H1 (cell line): ENCODE measurements around the gene TMEM145. TPM values are rescaled to one million over a fixed set of nuclear protein-coding genes. Genes with fewer than 3 reads are reported as not detected.

Experiments
- CTCF ChIA-PET: fragments of 300-600 bp; sonication (Branson Sonifier 250); formaldehyde crosslinking; loops from one replicate; lab custom pipeline; 2021; ENCODE audit not compliant: partially characterized antibody; lab: Charles Lee
- POLR2A ChIA-PET: fragments of 300-600 bp; sonication (Branson Sonifier 250); formaldehyde crosslinking; loops from one replicate; lab custom pipeline; 2021; ENCODE audit warnings: inconsistent platforms; ENCODE audit not compliant: partially characterized antibody; lab: Charles Lee
- DNase-seq, 2 experiments: peaks; one replicate each; pipeline versions ENCODE4 v3.0.0 to v3.0.0-alpha.2; 2010 to 2022; ENCODE audit warnings: low spot score in 2 of 2, low read depth in 1 of 2, mixed read lengths in 1 of 2
- FAIRE-seq: peaks from 2 replicates; lab custom pipeline; 2011; peaks lifted over from hg19 to GRCh38; lab: Jason Lieb, UNC
- H2AFZ ChIP-seq: 2 replicates; pipeline ENCODE4 v1.8.1; 2012; ENCODE audit warnings: low read length, inconsistent platforms
- H2AK5ac ChIP-seq: 2 replicates; pipeline ENCODE4 v1.6.1; 2013; ENCODE audit warnings: low read depth, low read length
- H2BK120ac ChIP-seq: replicated peaks from 2 replicates; pipeline ENCODE3; 2013; ENCODE audit warnings: low read depth, low read length, inconsistent platforms
- H2BK12ac ChIP-seq: 2 replicates; pipeline ENCODE4 v1.6.1; 2013; ENCODE audit warnings: low read depth, low read length
- H2BK15ac ChIP-seq: 2 replicates; pipeline ENCODE4 v1.6.1; 2013; ENCODE audit warnings: low read length
- H2BK20ac ChIP-seq: 2 replicates; pipeline ENCODE4 v1.6.1; 2013; ENCODE audit warnings: low read length
- H2BK5ac ChIP-seq: 2 replicates; pipeline ENCODE4 v1.6.1; 2013; ENCODE audit warnings: low read depth, low read length
- H3K14ac ChIP-seq: 2 replicates; pipeline ENCODE4 v1.6.1; 2013; ENCODE audit warnings: inconsistent platforms; ENCODE audit not compliant: insufficient read length
- H3K18ac ChIP-seq: 2 replicates; pipeline ENCODE4 v1.6.1; 2013; ENCODE audit warnings: low read length; ENCODE audit errors: extremely low read depth
- H3K23ac ChIP-seq: 2 replicates; pipeline ENCODE4 v1.6.1; 2013; ENCODE audit warnings: inconsistent platforms; ENCODE audit not compliant: insufficient read length
- H3K23me2 ChIP-seq: 2 replicates; pipeline ENCODE4 v1.6.1; 2013; ENCODE audit warnings: low read depth, low read length
- H3K27ac ChIP-seq: 2 replicates; pipeline ENCODE4 v1.6.1; 2011; ENCODE audit warnings: low read depth, low read length, inconsistent platforms
- H3K27me3 ChIP-seq, 4 experiments: replicated peaks in 1 of 4; 1 replicate in 1 of 4; 2 replicates in 3 of 4; pipeline versions ENCODE4 v1.6.1 to v1.8.1; 2011 to 2013; ENCODE audit warnings: low read length in 3 of 4, mild to moderate bottlenecking in 3 of 4, inconsistent platforms in 2 of 4, mixed read lengths in 2 of 4, moderate library complexity in 1 of 4; ENCODE audit not compliant: control insufficient read depth in 3 of 4, insufficient read depth in 3 of 4; ENCODE audit errors: extremely low read depth in 1 of 4
- H3K36me3 ChIP-seq, 4 experiments: 2 replicates each; pipeline versions ENCODE4 v1.6.1 to v1.8.1; 2011 to 2013; ENCODE audit warnings: mild to moderate bottlenecking in 4 of 4, low read length in 3 of 4, moderate library complexity in 2 of 4, control low read depth in 1 of 4, inconsistent platforms in 1 of 4; ENCODE audit not compliant: insufficient read depth in 4 of 4, control insufficient read depth in 2 of 4
- H3K4ac ChIP-seq: replicated peaks from 2 replicates; pipeline ENCODE3; 2013; ENCODE audit warnings: low read length, low read depth, mixed read lengths, inconsistent platforms; ENCODE audit not compliant: insufficient read length
- H3K4me1 ChIP-seq, 4 experiments: replicated peaks in 1 of 4; 1 replicate in 1 of 4; 2 replicates in 3 of 4; pipeline versions ENCODE4 v1.6.1 to v1.8.1; 2011 to 2013; ENCODE audit warnings: low read length in 3 of 4, inconsistent platforms in 2 of 4, mixed read lengths in 1 of 4; ENCODE audit not compliant: insufficient read depth in 4 of 4, control insufficient read depth in 3 of 4
- H3K4me2 ChIP-seq, 2 experiments: 2 replicates each; pipeline versions ENCODE4 v1.6.1 to v1.8.1; 2011 to 2013; ENCODE audit warnings: low read depth in 2 of 2, low read length in 2 of 2, control low read depth in 1 of 2, inconsistent platforms in 1 of 2, mild to moderate bottlenecking in 1 of 2; ENCODE audit not compliant: insufficient read depth in 1 of 2
- H3K4me3 ChIP-seq, 4 experiments: fragments of 200-600, 300-600 bp in 1 of 4; sonication (generic), shearing (Covaris generic), sonication (Bioruptor Twin) in 1 of 4; 2 replicates each; pipeline versions ENCODE4 v1.5.1 to v1.8.1; 2011 to 2016; ENCODE audit warnings: low read length in 4 of 4, low read depth in 3 of 4, control low read depth in 2 of 4, inconsistent platforms in 2 of 4, mild to moderate bottlenecking in 2 of 4, mixed read lengths in 1 of 4, moderate library complexity in 1 of 4; ENCODE audit not compliant: insufficient read depth in 2 of 4; ENCODE audit errors: extremely low read depth in 1 of 4
- H3K56ac ChIP-seq: replicated peaks from 2 replicates; pipeline ENCODE3; 2013; ENCODE audit warnings: low read depth, mild to moderate bottlenecking, mixed read lengths, low read length, inconsistent platforms; ENCODE audit not compliant: insufficient read length
- H3K79me1 ChIP-seq: 2 replicates; pipeline ENCODE4 v1.6.1; 2013; ENCODE audit warnings: low read depth, low read length, control low read depth
- H3K79me2 ChIP-seq, 2 experiments: 2 replicates each; pipeline versions ENCODE4 v1.6.1 to v1.8.1; 2012 to 2013; ENCODE audit warnings: low read length in 2 of 2, mild to moderate bottlenecking in 2 of 2, inconsistent platforms in 1 of 2; ENCODE audit not compliant: insufficient read depth in 2 of 2, control insufficient read depth in 1 of 2
- H3K9ac ChIP-seq, 4 experiments: replicated peaks in 1 of 4; 1 replicate in 1 of 4; 2 replicates in 3 of 4; pipeline versions ENCODE4 v1.6.1 to v1.8.1; 2011 to 2013; ENCODE audit warnings: low read depth in 3 of 4, low read length in 3 of 4, control low read depth in 2 of 4, mild to moderate bottlenecking in 2 of 4, moderate library complexity in 2 of 4, inconsistent platforms in 1 of 4; ENCODE audit errors: extremely low read depth in 1 of 4
- H3K9me3 ChIP-seq, 2 experiments: 2 replicates each; pipeline versions ENCODE4 v1.6.1 to v1.8.1; 2012 to 2013; ENCODE audit warnings: mild to moderate bottlenecking in 2 of 2, moderate library complexity in 2 of 2, control low read depth in 1 of 2, inconsistent platforms in 1 of 2, low read depth in 1 of 2, low read length in 1 of 2, mixed read lengths in 1 of 2; ENCODE audit not compliant: insufficient read depth in 2 of 2
- H4K20me1 ChIP-seq, 2 experiments: replicated peaks in 1 of 2; 2 replicates each; pipeline versions ENCODE3 to v1.8.1; 2011 to 2013; ENCODE audit warnings: inconsistent platforms in 2 of 2, low read length in 2 of 2, mild to moderate bottlenecking in 1 of 2; ENCODE audit not compliant: insufficient read depth in 2 of 2, control insufficient read depth in 1 of 2
- H4K5ac ChIP-seq: 2 replicates; pipeline ENCODE4 v1.6.1; 2013; ENCODE audit warnings: low read length, low read depth, mixed read lengths, inconsistent platforms; ENCODE audit not compliant: insufficient read length
- H4K8ac ChIP-seq: 2 replicates; pipeline ENCODE4 v1.8.0; 2013; ENCODE audit warnings: mild to moderate bottlenecking, moderate library complexity, low read length, inconsistent platforms; ENCODE audit not compliant: insufficient read depth; ENCODE audit errors: extremely low read depth
- H4K91ac ChIP-seq: replicated peaks from 2 replicates; pipeline ENCODE3; 2013; ENCODE audit warnings: low read length, mixed read lengths, inconsistent platforms; ENCODE audit not compliant: insufficient read length
- CBX8 ChIP-seq: fragments of 300-800, 300-1000 bp; sonication (generic); IDR thresholded peaks from 2 replicates; pipeline ENCODE4 v1.7.1; 2016; ENCODE audit warnings: low read depth, low read length, borderline replicate concordance
- EZH2 ChIP-seq: fragments of 200-600 bp; sonication (generic); IDR thresholded peaks from 2 replicates; pipeline ENCODE4 v1.7.1; 2012; ENCODE audit warnings: low read depth, mild to moderate bottlenecking, moderate library complexity, low read length, inconsistent platforms; ENCODE audit not compliant: severe bottlenecking
- NANOG ChIP-seq: IDR thresholded peaks from 2 replicates; pipeline ENCODE4 v1.6.1; 2011; ENCODE audit warnings: low read length, low read depth, mild to moderate bottlenecking, inconsistent platforms; ENCODE audit not compliant: insufficient read depth, poor library complexity, severe bottlenecking
- TAF7 ChIP-seq: optimal IDR thresholded peaks from 2 replicates; pipeline ENCODE3; 2011; ENCODE audit warnings: low read depth, mild to moderate bottlenecking, inconsistent platforms, low read length, moderate library complexity, borderline replicate concordance
- WGBS, 2 experiments: shearing (Covaris generic) in 1 of 2; methylation state at CpG; one replicate each; pipeline versions ENCODE4 v1.1.6 to v1.1.7; 2013 to 2015; ENCODE audit warnings: low lambda C conversion rate in 2 of 2, mixed read lengths in 2 of 2, inconsistent platforms in 1 of 2, low coverage in 1 of 2, missing lambda C conversion rate in 1 of 2; ENCODE audit not compliant: insufficient replicate concordance in 2 of 2, insufficient coverage in 1 of 2, insufficient read length in 1 of 2; ENCODE audit errors: extremely low coverage in 1 of 2, missing lambda C conversion rate in 1 of 2; 5-methylcytosine and 5-hydroxymethylcytosine counted together
- polyA plus RNA-seq, 7 experiments: library from polyadenylated mRNA; depleted of rRNA in 3 of 7; stranded (reverse) in 5 of 7; unstranded in 2 of 7; fragments of >200 nt in 5 of 7; fragments of 200-250 nt in 2 of 7; gene quantifications; 1 replicate in 5 of 7; 2 replicates in 1 of 7; 4 replicates in 1 of 7; pipeline versions ENCODE4 v1.2.1 to v1.2.3, GENCODE V29; 2011 to 2013; ENCODE audit warnings: missing spikeins in 2 of 7, mixed read lengths in 2 of 7
- total RNA-seq: library from RNA; stranded (reverse); fragmentation: NEBNext Ultra II Directional; extraction: Animal tissue kit (Norgen Biotek cat#: 25700); gene quantifications from 2 replicates; pipeline ENCODE4 v1.2.1, GENCODE V29; 2021
- TF ChIP-seq, protein P1 (sequence below): IDR thresholded peaks from 2 replicates; pipeline ENCODE4 v1.6.1; 2012; ENCODE audit warnings: low read length, inconsistent platforms

TMEM145 gene
- total and polyA plus RNA-seq, 2 of the 8 experiments (the other 6 are each of a cell fraction or from before 2014, with no cell fraction given), result 2.3 to 4.7 TPM

DNA sequence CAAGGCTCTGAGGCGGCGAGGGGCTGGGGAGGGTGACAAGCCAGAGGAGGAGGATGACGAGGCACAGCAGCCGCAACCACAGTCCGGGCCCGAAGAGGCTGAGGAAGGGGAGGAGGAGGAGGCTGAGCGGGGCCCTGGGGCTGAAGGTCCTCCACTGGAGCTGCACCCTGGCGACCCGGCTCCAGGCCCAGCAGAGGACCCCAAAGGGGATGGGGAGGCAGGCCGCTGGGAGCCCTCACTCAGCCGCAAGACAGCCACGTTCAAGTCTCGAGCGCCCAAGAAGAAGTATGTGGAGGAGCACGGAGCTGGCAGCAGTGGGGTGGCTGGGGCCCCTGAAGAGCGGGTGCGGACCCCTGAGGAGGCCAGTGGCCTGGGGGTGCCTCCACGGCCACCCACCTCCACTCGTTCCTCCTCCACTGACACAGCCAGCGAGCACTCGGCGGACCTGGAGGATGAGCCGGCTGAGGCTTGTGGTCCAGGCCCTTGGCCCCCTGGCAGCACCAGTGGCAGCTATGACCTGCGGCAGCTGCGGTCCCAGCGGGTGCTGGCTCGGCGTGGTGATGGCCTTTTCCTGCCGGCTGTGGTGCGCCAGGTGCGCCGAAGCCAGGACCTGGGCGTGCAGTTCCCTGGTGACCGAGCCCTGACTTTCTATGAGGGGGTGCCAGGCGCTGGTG lies 41.1 kb upstream of the TMEM145 start:
- no peak overlapping the region for H3K18ac ChIP-seq
- peaks cover 5% of the 10 kb centered on the region for H3K79me1 ChIP-seq
- peaks cover 0 to 8% of the 10 kb centered on the region in 2 experiments for H4K20me1 ChIP-seq
- H3K9ac ChIP-seq, result no peak overlapping the region
- no peak overlapping the region for H4K91ac ChIP-seq
- 92% methylated on average over 27 of the region's 35 CpGs; no CpG with 5 or more reads in 1 of the 2 experiments for WGBS, 2 experiments
- H2BK15ac ChIP-seq, result no peak overlapping the region
- no peak overlapping the region for H2BK20ac ChIP-seq
- H3K36me3 ChIP-seq, result peaks cover 0 to 15% (median 5%) of the 10 kb centered on the region in 4 experiments; a peak in 2 of 8 replicates
- H3K9me3 ChIP-seq, result no peaks in the 10 kb centered on the region
- no peak overlapping the region for H2AFZ ChIP-seq
- ChIA-PET CTCF (interaction anchor here (1.4 to 3.1 kb wide), 2 partner anchors 7 to 26 kb away, joined by 3 to 17 read pairs; no protein-coding TSS in a partner anchor), POLR2A (interaction anchor here (4.1 kb wide), 1 partner anchor 9 kb away, joined by 27 read pairs; no protein-coding TSS in a partner anchor)
- no peak overlapping the region for H4K5ac ChIP-seq
- H4K8ac ChIP-seq, result no peak overlapping the region; the same call in 1 of the 2 replicates
- H3K4me2 ChIP-seq, result no peak overlapping the region
- no peaks in the 10 kb centered on the region for H3K27me3 ChIP-seq
- no peak overlapping the region for H3K27ac ChIP-seq
- H3K4ac ChIP-seq, result no peak overlapping the region
- H3K56ac ChIP-seq, result no peak overlapping the region
- DNase-seq (no peak), FAIRE-seq (no peak)
- no peak overlapping the region for H2BK5ac ChIP-seq
- H3K23ac ChIP-seq, result no peak overlapping the region
- no peak overlapping the region for H2BK12ac ChIP-seq
- H3K23me2 ChIP-seq, result peaks cover 10% of the 10 kb centered on the region; the same call in 1 of the 2 replicates
- H2AK5ac ChIP-seq, result no peak overlapping the region
- no peak overlapping the region for H3K4me3 ChIP-seq
- peaks cover 0 to 9% of the 10 kb centered on the region in 2 experiments; a peak in 1 of 4 replicates for H3K79me2 ChIP-seq
- H3K14ac ChIP-seq, result no peak overlapping the region
- H2BK120ac ChIP-seq, result no peak overlapping the region
- peaks cover 2 to 21% (median 10%) of the 10 kb centered on the region in 4 experiments for H3K4me1 ChIP-seq
- TF ChIP-seq NANOG, result no peak
- TF ChIP-seq CBX8, result no peak
- no peak for TF ChIP-seq TAF7
- no peak for TF ChIP-seq EZH2
- TF ChIP-seq, protein P1, sequence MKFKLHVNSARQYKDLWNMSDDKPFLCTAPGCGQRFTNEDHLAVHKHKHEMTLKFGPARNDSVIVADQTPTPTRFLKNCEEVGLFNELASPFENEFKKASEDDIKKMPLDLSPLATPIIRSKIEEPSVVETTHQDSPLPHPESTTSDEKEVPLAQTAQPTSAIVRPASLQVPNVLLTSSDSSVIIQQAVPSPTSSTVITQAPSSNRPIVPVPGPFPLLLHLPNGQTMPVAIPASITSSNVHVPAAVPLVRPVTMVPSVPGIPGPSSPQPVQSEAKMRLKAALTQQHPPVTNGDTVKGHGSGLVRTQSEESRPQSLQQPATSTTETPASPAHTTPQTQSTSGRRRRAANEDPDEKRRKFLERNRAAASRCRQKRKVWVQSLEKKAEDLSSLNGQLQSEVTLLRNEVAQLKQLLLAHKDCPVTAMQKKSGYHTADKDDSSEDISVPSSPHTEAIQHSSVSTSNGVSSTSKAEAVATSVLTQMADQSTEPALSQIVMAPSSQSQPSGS, result no peak
